Measurements from ENCODE around the gene NSD1.

- TF ChIP-seq CTCF (IDR thresholded peaks at IDR 0.05) (no peak), POLR2A (IDR thresholded peaks at IDR 0.05) (no peak)
These were observed 170.4 kb downstream of the NSD1 start for GRCh38 chr5:177303925-177304391.
